Activated T-cell treated with anti-CD3 and anti-CD28 coated beads for 4 hours (primary cell): ENCODE results near the gene RNF135.
"Not testable (repeated sequence)": the region's sequence is repeated elsewhere in the genome, so short reads cannot be mapped to it uniquely, and the experiment has no call there.

Experiments used
- DNase-seq: peaks from one replicate; pipeline ENCODE4 v3.0.0-alpha.2; 2020

RNF135 gene

DNA sequence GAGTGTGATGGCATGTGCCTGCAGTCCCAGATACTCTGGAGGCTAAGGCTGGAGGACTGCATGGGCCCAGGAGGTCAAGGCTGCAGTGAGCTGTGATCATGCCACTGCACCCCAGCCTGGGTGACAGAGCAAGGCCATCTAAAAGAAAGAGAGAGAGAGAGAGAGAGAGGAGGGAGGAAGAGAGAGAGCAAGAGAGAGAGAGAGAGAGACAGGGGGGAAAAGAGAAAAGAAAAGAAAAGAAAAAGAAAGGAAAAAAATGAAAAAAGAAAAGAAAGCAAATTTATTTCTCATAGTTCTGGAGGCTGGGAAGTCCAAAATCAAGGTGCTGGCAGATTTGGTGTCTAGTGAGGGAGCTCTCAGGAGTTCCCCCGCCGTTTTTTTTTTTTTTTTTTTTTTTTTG lies 33.3 kb downstream of the RNF135 start:
- DNase-seq = no peak

- no peak for DNase-seq
These were observed 37.0 kb downstream of the RNF135 start for GRCh38 chr17:31007695-31008373.

DNA sequence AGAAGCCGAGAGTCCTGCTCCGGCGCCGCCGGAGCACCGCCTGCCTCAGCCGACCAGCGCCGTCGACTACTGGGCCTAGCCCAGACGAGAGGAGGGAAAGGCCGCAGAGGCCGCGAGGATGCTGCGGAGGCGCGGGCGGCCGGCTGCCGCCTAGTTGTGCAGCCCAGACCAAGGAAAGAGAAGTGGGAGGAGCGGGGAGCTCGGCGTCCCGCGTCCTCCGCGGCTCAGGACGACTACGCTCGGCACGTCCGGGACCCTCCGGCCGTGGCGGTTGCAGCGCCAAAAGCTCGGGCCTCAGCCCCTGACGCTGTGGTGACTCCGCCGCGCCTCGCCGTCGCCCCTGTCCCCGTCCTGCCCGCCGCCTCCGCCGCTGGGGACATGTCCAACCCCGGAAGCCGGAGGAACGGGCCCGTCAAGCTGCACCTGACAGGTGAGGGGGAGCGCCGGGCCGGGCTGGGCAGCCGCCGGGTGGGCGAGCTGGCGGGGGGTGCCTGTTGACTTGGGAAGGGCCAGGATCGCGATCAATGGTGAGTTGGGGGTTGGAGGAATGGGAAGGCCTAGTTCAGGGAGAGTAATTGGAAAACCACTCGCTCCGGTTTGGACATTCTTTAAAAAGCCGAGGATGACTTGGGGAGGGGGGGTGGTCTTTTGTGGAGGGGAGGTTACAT lies 37.7 kb downstream of the RNF135 start:
- DNase-seq = peak; percentile 5

- DNase-seq = peak; percentile 1
These were observed 38.3 kb downstream of the RNF135 start for GRCh38 chr17:31009042-31009702.

DNA sequence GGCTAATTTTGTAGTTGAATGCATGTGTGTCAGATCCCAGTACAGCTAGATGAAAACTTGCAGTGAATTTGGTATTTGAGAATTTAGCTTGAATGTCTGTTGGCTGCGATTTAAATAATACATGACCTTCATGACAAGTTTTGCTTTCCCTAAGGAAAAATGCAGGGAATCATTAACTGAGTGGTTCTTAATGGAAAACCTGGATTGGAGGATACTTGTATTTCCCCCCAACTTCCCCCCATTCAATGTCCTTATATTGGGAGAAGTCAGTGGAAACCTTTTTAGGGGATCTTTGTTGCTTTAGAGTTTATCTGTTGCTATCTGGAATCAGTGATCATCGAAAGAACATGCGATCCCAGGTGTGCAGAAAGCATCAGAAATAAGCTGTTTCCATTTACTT lies 39.2 kb downstream of the RNF135 start:
- DNase-seq = not testable (repeated sequence)

- no peak for DNase-seq
These were observed 43.0 kb downstream of the RNF135 start for GRCh38 chr17:31013844-31014243.

GRCh38 chr17:31015639-31016038 lies 44.8 kb downstream of the RNF135 start:
- no peak for DNase-seq

GRCh38 chr17:31019004-31019403 lies 48.2 kb downstream of the RNF135 start:
- no peak for DNase-seq

GRCh38 chr17:31023171-31023570 lies 52.3 kb downstream of the RNF135 start:
- not testable (repeated sequence) for DNase-seq

DNA sequence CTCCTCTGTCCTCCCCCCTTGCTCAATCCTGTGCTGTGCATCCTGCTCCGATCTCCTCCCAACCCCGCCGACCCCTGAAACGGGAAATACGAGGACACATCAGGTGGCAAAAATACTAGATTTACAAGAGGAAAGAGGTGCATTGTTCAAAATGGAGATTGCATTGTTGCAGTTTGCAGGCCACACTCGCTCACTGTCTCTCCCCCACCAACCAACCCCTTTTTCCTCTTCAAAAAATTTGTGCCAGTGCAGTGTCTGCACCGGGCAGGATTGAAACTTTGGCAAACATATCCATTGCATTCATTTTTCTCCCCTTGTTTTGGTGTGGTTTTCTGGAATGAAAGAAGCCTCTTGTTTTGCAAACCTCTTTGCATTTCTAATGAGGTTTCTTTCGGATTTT lies 61.0 kb downstream of the RNF135 start:
- DNase-seq = no peak

- DNase-seq = not testable (repeated sequence)
These were observed 64.8 kb downstream of the RNF135 start for GRCh38 chr17:31035611-31036010.

- DNase-seq = not testable (repeated sequence)
These were observed 70.0 kb downstream of the RNF135 start for GRCh38 chr17:31040837-31041236.

GRCh38 chr17:31042378-31042777 lies 71.5 kb downstream of the RNF135 start:
- DNase-seq = not testable (repeated sequence)

DNA sequence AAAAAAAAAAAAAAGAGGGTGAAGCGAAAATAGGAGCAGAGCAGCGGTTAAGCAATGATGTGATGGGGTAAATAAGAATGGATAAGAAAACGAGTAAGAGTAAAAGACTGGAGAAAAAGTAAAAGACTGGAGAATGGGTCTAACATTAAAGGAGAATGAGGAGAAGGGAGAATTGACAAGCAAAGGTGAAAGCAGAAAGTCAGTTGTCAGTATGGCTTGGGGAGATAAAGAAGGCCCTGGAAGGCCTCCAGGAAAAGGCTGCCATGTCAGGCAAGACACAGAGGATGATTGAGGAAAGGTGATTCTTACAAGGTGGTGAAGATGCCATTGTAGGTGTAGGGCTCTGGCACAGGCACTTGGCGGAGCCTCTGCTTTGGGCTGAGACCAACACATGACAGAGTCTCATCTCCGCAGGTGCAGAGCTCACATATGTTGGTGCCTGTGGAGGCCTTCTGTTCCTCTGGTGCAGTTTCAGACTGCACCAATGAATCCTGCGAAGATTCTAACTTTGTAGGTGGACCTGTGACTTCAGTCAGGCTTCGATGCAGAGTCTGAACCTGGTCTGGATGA lies 76.1 kb downstream of the RNF135 start:
- DNase-seq = not testable (repeated sequence)

DNA sequence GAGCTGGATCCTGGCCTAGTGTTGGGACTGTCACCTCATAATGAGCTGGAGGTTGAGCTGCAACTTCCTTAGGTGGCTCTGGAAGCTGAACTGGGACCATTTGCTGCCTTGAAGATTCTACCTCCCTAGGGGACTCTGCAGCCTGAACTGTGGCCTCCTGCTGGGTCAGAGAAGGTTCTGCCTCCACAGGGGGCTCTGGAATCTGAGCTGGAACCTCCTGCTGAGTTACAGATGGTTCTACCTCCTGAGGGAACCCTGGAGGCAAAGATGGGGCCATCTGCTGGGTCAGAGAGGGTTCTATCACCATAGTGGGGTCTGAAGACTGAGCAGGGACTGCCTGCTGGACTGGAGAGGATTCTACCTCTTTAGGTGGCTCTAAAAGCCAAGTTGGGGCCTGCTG lies 77.3 kb downstream of the RNF135 start:
- no peak for DNase-seq

DNA sequence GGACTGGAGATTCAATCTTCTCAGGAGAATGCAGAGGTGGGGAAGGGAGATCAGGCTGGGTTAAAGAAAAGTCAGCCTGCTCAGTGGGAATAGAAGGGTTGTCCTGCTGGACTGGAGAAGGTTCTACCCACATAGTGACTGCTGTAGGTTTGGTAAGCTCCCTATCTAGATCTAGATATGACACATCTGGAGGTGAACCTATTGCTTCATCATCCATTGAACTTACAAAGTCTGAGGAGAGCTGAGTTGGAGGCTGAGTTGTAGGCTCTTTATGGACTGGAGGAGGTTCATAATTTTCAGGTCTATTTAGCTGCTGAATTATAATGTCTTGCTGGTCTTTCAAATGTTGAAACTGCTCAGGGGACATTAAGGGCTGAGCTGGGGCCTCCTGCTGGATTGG lies 77.9 kb downstream of the RNF135 start:
- no peak for DNase-seq
